Measurements from ENCODE around the gene MED12L. TPM values are rescaled to one million over a fixed set of nuclear protein-coding genes. Genes with fewer than 3 reads are reported as not detected.
A peak's percentile ranks its signal among the peaks of the same experiment; 100 is the strongest.

The MED12L gene
- total RNA-seq, 1 experiment from 2014 or later: 6.4 TPM

GRCh38 chr3:151219056-151219455, 133.6 kb downstream of the MED12L start:
- Histone ChIP-seq H3K36me3 (ENCODE audit: control insufficient read depth in 1 of 2, insufficient read depth in 2 of 2, low read length in 2 of 2) (no peaks in the 10 kb centered on the region), H3K27ac (ENCODE audit: low read depth, low read length) (no peak overlapping the region; the same call in 1 of the 2 replicates), H3K4me2 (ENCODE audit: low read length) (peak overlapping the region; percentile 41), H3K9me3 (ENCODE audit: control insufficient read depth in 1 of 2, insufficient read depth in 1 of 2, low read depth in 1 of 2, low read length in 2 of 2) (no peaks in the 10 kb centered on the region), H3K4me3 (replicated peaks in 1 of 2; ENCODE audit: low read depth in 1 of 2, low read length in 2 of 2) (no peak overlapping the region), H2AFZ (ENCODE audit: low read depth, low read length, poor library complexity, severe bottlenecking) (no peak overlapping the region), H3K4me1 (ENCODE audit: control insufficient read depth in 1 of 2, insufficient read depth in 2 of 2, low read length in 2 of 2) (peaks cover 0 to 20% of the 10 kb centered on the region in 2 experiments; a peak in 3 of 4 replicates), H3K79me2 (ENCODE audit: insufficient read depth, low read length) (no peaks in the 10 kb centered on the region), H3K9ac (ENCODE audit: low read length) (no peak overlapping the region), H4K20me1 (ENCODE audit: insufficient read depth) (no peaks in the 10 kb centered on the region), H3K9me2 (ENCODE audit: insufficient read depth) (no peaks in the 10 kb centered on the region), H3K27me3 (ENCODE audit: insufficient read depth, low read length) (no peaks in the 10 kb centered on the region)
- CTCF ChIA-PET: no interaction called here
- intact Hi-C loops (cut with micrococcal nuclease): no loop called here
- no peak for TF ChIP-seq SRF (IDR thresholded peaks at IDR 0.05; ENCODE audit: low read depth)
- no peak for TF ChIP-seq ZFX (IDR thresholded peaks at IDR 0.05)
- TF ChIP-seq SP1 (IDR thresholded peaks at IDR 0.05; ENCODE audit: low read depth): peak; percentile 49
- TF ChIP-seq FOSL1 (IDR thresholded peaks at IDR 0.05; ENCODE audit: low read depth): peak; percentile 70
- peak; percentile 34; the same call in 1 of the 2 replicates for TF ChIP-seq CEBPB (IDR thresholded peaks at IDR 0.05; ENCODE audit: low read depth)
- TF ChIP-seq JUND (IDR thresholded peaks at IDR 0.05): peak; percentile 47; the same call in 1 of the 2 replicates
- ATAC-seq: peak; percentile 67; the same call in 1 of the 2 replicates
- RAD21 ChIA-PET (ENCODE audit: low non-redundant PET in 1 of 2, low total read pairs in 2 of 2, uncharacterized antibody in 2 of 2, unreplicated experiment in 2 of 2): no interaction called here
- no TSS peak for BruUV-seq (replicated peaks)
- DNase-seq (ENCODE audit: low read depth, low spot score): peak; percentile 43
- POLR2A ChIA-PET: no interaction called here

- TF ChIP-seq EZH2 (IDR thresholded peaks at IDR 0.05): no peak
- TF ChIP-seq ATF3 (IDR thresholded peaks at IDR 0.05): no peak
- TF ChIP-seq REST (IDR thresholded peaks at IDR 0.05; ENCODE audit: low read depth): no peak
- intact Hi-C loops (cut with micrococcal nuclease): no loop called here
- CTCF ChIA-PET: interaction anchor here (1.1 kb wide), 1 partner anchor 9 kb away, joined by 3 read pairs; no protein-coding TSS in a partner anchor
Observed at GRCh38 chr3:151224268-151224866, 138.9 kb downstream of the MED12L start.

More at GRCh38 chr3:151224268-151224866, 138.9 kb downstream of the MED12L start:
- ChIA-PET RAD21 (ENCODE audit: low non-redundant PET in 1 of 2, low total read pairs in 2 of 2, uncharacterized antibody in 2 of 2, unreplicated experiment in 2 of 2) (no interaction called here), POLR2A (no interaction called here)
- no peaks in the 10 kb centered on the region for H3K36me3 ChIP-seq (ENCODE audit: control insufficient read depth in 1 of 2, insufficient read depth in 2 of 2, low read length in 2 of 2)
- no TSS peak for BruUV-seq (replicated peaks)
- no peaks in the 10 kb centered on the region for H3K9me3 ChIP-seq (ENCODE audit: control insufficient read depth in 1 of 2, insufficient read depth in 1 of 2, low read depth in 1 of 2, low read length in 2 of 2)
- no peaks in the 10 kb centered on the region for H4K20me1 ChIP-seq (ENCODE audit: insufficient read depth)
- H2AFZ ChIP-seq (ENCODE audit: low read depth, low read length, poor library complexity, severe bottlenecking): no peak overlapping the region
- no peaks in the 10 kb centered on the region for H3K79me2 ChIP-seq (ENCODE audit: insufficient read depth, low read length)
- no peak overlapping the region for H3K27ac ChIP-seq (ENCODE audit: low read depth, low read length)
- no peak for ATAC-seq
- H3K27me3 ChIP-seq (ENCODE audit: insufficient read depth, low read length): no peaks in the 10 kb centered on the region
- no peak for DNase-seq (ENCODE audit: low read depth, low spot score)
- H3K4me2 ChIP-seq (ENCODE audit: low read length): no peak overlapping the region
- H3K9ac ChIP-seq (ENCODE audit: low read length): no peak overlapping the region
- no peak overlapping the region for H3K4me3 ChIP-seq (replicated peaks in 1 of 2; ENCODE audit: low read depth in 1 of 2, low read length in 2 of 2)
- no peaks in the 10 kb centered on the region for H3K9me2 ChIP-seq (ENCODE audit: insufficient read depth)
- H3K4me1 ChIP-seq (ENCODE audit: control insufficient read depth in 1 of 2, insufficient read depth in 2 of 2, low read length in 2 of 2): peaks cover 0 to 19% of the 10 kb centered on the region in 2 experiments; a peak in 2 of 4 replicates
